Measurements from ENCODE around the gene ZDHHC4. TPM values are rescaled to one million over a fixed set of nuclear protein-coding genes. Genes with fewer than 3 reads are reported as not detected.
"Not testable (repeated sequence)": the region's sequence is repeated elsewhere in the genome, so short reads cannot be mapped to it uniquely, and the experiment has no call there.

The ZDHHC4 gene
- total and polyA plus RNA-seq, 2 donors (not counting 3 experiments of a cell fraction or from before 2014, with no cell fraction given), result 29.9 to 122 TPM

GRCh38 chr7:6579446-6579845, 2.2 kb downstream of the ZDHHC4 start:
- Histone ChIP-seq H3K9me3 (replicated peaks; ENCODE audit: control insufficient read depth, insufficient read depth, low read length) (no peaks in the 10 kb centered on the region), H3K27ac (ENCODE audit: insufficient read depth, low read depth, low read length) (no peak overlapping the region), H3K79me2 (ENCODE audit: control insufficient read depth, insufficient read depth, low read length) (no peaks in the 10 kb centered on the region), H2AFZ (ENCODE audit: low read depth, low read length) (no peak overlapping the region), H3K36me3 (ENCODE audit: control insufficient read depth in 2 of 2, extremely low read depth in 1 of 2, insufficient read depth in 2 of 2, low read length in 2 of 2) (peaks cover 4 to 5% of the 10 kb centered on the region in 2 experiments), H3K27me3 (ENCODE audit: control insufficient read depth in 2 of 2, insufficient read depth in 2 of 2, low read length in 2 of 2) (no peaks in the 10 kb centered on the region), H3K4me1 (ENCODE audit: control insufficient read depth, extremely low read depth, insufficient read depth, low read length) (no peaks in the 10 kb centered on the region), H3K9ac (replicated peaks; ENCODE audit: extremely low read depth, insufficient read depth, low read length) (no peak overlapping the region), H3K4me3 (replicated peaks in 1 of 3; ENCODE audit: insufficient read depth in 1 of 3, low read depth in 1 of 3, low read length in 3 of 3) (no peak overlapping the region), H4K20me1 (replicated peaks; ENCODE audit: control insufficient read depth, extremely low read depth, insufficient read depth, low read length) (no peaks in the 10 kb centered on the region), H3K4me2 (ENCODE audit: insufficient read depth, low read length) (no peak overlapping the region), H3K9me1 (replicated peaks; ENCODE audit: control insufficient read depth, extremely low read depth, insufficient read depth, low read length) (no peaks in the 10 kb centered on the region)
- intact Hi-C loops (cut with micrococcal nuclease) (loop anchor here (5.0 kb wide), 1 partner anchor 128 kb away; the partner anchor contains the start of gene ZNF12), dilution Hi-C loops (cut with MboI; ENCODE audit: extremely low pct_ligation_motif_present, low sequenced_read_pairs) (no loop called here)
- TF ChIP-seq JUN (IDR thresholded peaks at IDR 0.05; ENCODE audit: borderline replicate concordance, insufficient read depth, insufficient read length, low read depth), result no peak
- TF ChIP-seq POLR2AphosphoS5 (IDR thresholded peaks at IDR 0.05; ENCODE audit: insufficient read depth, low read depth, low read length), result no peak
- peak in 1 of 2 donors; percentile 1 for TF ChIP-seq CTCF (IDR thresholded peaks at IDR 0.05; ENCODE audit: extremely low read depth in 1 of 2, insufficient read depth in 1 of 2, low read depth in 1 of 2, low read length in 2 of 2)
- no peak for TF ChIP-seq MYC (IDR thresholded peaks at IDR 0.05; ENCODE audit: low read depth, low read length)
- no peak for TF ChIP-seq POLR2A (IDR thresholded peaks at IDR 0.05; ENCODE audit: low read depth, low read length)
- no peak for DNase-seq (ENCODE audit: low read depth, low spot score)
- FAIRE-seq, result no peak
- BruUV-seq (replicated peaks), result no TSS peak
- ChIA-PET POLR2A (no interaction called here), CTCF (no interaction called here)

GRCh38 chr7:6585746-6586432, 8.6 kb downstream of the ZDHHC4 start:
- H3K9ac ChIP-seq (replicated peaks; ENCODE audit: extremely low read depth, insufficient read depth, low read length); H3K4me3 ChIP-seq (replicated peaks in 1 of 3; ENCODE audit: insufficient read depth in 1 of 3, low read depth in 1 of 3, low read length in 3 of 3); H3K79me2 ChIP-seq (ENCODE audit: control insufficient read depth, insufficient read depth, low read length); dilution Hi-C loops (cut with MboI; ENCODE audit: extremely low pct_ligation_motif_present, low sequenced_read_pairs); H3K27me3 ChIP-seq (ENCODE audit: control insufficient read depth in 2 of 2, insufficient read depth in 2 of 2, low read length in 2 of 2); POLR2A ChIA-PET; FAIRE-seq; H3K9me3 ChIP-seq (replicated peaks; ENCODE audit: control insufficient read depth, insufficient read depth, low read length); DNase-seq (ENCODE audit: low read depth, low spot score); H2AFZ ChIP-seq (ENCODE audit: low read depth, low read length); H3K9me1 ChIP-seq (replicated peaks; ENCODE audit: control insufficient read depth, extremely low read depth, insufficient read depth, low read length); H3K27ac ChIP-seq (ENCODE audit: insufficient read depth, low read depth, low read length); H4K20me1 ChIP-seq (replicated peaks; ENCODE audit: control insufficient read depth, extremely low read depth, insufficient read depth, low read length); H3K4me1 ChIP-seq (ENCODE audit: control insufficient read depth, extremely low read depth, insufficient read depth, low read length); BruUV-seq (replicated peaks); H3K4me2 ChIP-seq (ENCODE audit: insufficient read depth, low read length); CTCF ChIA-PET; H3K36me3 ChIP-seq (ENCODE audit: control insufficient read depth in 2 of 2, extremely low read depth in 1 of 2, insufficient read depth in 2 of 2, low read length in 2 of 2); intact Hi-C loops (cut with micrococcal nuclease): not testable (repeated sequence)

Data from endothelial cell of umbilical vein (primary cell).